Breast epithelium (tissue), 4 donors: ENCODE data around the gene TCF3. TPM values are rescaled to one million over a fixed set of nuclear protein-coding genes. Genes with fewer than 3 reads are reported as not detected.

Experiments used
- DNase-seq, 2 donors: peaks; one replicate each; pipeline ENCODE4 v3.0.0-alpha.2; 2019; ENCODE audit warnings: low spot score in 2 of 2
- H3K27ac ChIP-seq, 2 donors: fragments of 200-600 bp; sonication (generic) in 1 of 2; one replicate each; pipeline ENCODE4 v1.5.1; 2016 to 2019; ENCODE audit warnings: mild to moderate bottlenecking in 1 of 2
- H3K27me3 ChIP-seq, 2 donors: fragments of 200-600 bp; sonication (generic) in 1 of 2; one replicate each; pipeline versions ENCODE4 v1.5.1 to v1.6.0; 2017 to 2019; ENCODE audit warnings: control low read depth in 1 of 2, mild to moderate bottlenecking in 1 of 2
- H3K36me3 ChIP-seq: fragments of 200-600 bp; one replicate; pipeline ENCODE4 v1.5.1; 2019
- H3K4me1 ChIP-seq, 2 donors: fragments of 200-600 bp; sonication (generic); one replicate each; pipeline ENCODE4 v1.5.1; 2016 to 2019; ENCODE audit warnings: control low read depth in 1 of 2
- H3K4me3 ChIP-seq, 3 donors: fragments of 200-600 bp; sonication (generic); 1 replicate in 2 of 3; 2 replicates in 1 of 3; pipeline ENCODE4 v1.5.1; 2016 to 2019; ENCODE audit warnings: mild to moderate bottlenecking in 3 of 3, moderate library complexity in 2 of 3
- H3K9me3 ChIP-seq, 2 donors: fragments of 200-600 bp; sonication (generic) in 1 of 2; one replicate each; pipeline ENCODE4 v1.5.1; 2016 to 2019; ENCODE audit warnings: control low read depth in 1 of 2
- CTCF ChIP-seq, 3 donors: fragments of 450-650 bp; IDR thresholded peaks; one replicate each; pipeline ENCODE4 v1.5.1; 2016 to 2017; ENCODE audit warnings: antibody characterized with exemption in 3 of 3, mild to moderate bottlenecking in 3 of 3, moderate library complexity in 3 of 3
- POLR2A ChIP-seq: fragments of 450-650 bp; IDR thresholded peaks from one replicate; pipeline ENCODE4 v1.6.1; 2016; ENCODE audit warnings: antibody characterized with exemption, mild to moderate bottlenecking, moderate library complexity
- POLR2AphosphoS5 ChIP-seq, 3 donors: sonication (generic); formaldehyde crosslinking; IDR thresholded peaks; one replicate each; pipeline ENCODE4 v1.6.1; 2017; ENCODE audit warnings: antibody characterized with exemption in 3 of 3
- intact Hi-C: fragments of 100-400 bp; cut with DNase I; formaldehyde crosslinking; loops from one replicate; pipeline ENCODE4 v1.15.1; 2023; ENCODE audit warnings: low total_unique reads
- total RNA-seq, 3 donors: library from RNA; depleted of rRNA; stranded (reverse); fragments of >200 nt; gene quantifications; one replicate each; pipeline ENCODE4 v1.1.0, GENCODE V29; 2016

TCF3 gene
- total RNA-seq, 3 donors from 2014 or later: 38.6 to 45.3 (median 42.3) TPM

GRCh38 chr19:1654178-1654792 lies 1.9 kb upstream of the TCF3 start:
- Histone ChIP-seq H3K4me3 (no peak overlapping the region), H3K27me3 (no peaks in the 10 kb centered on the region), H3K4me1 (peaks cover 5% of the 10 kb centered on the region in 2 donors), H3K36me3 (no peaks in the 10 kb centered on the region), H3K9me3 (no peaks in the 10 kb centered on the region), H3K27ac (no peak overlapping the region)
- TF ChIP-seq POLR2A (no peak), POLR2AphosphoS5 (IDR thresholded peaks at IDR 0.05) (no peak), CTCF (IDR thresholded peaks at IDR 0.05) (no peak)
- intact Hi-C loops: no loop called here
- DNase-seq: no peak

GRCh38 chr19:1653300-1653628 lies 849 bp upstream of the TCF3 start:
- intact Hi-C loops: loop anchor here (2.0 kb wide), 1 partner anchor 18 kb away; no protein-coding TSS in a partner anchor
- no peak for DNase-seq
- Histone ChIP-seq H3K9me3 (no peaks in the 10 kb centered on the region), H3K4me1 (peaks cover 5% of the 10 kb centered on the region in 2 donors), H3K27me3 (no peaks in the 10 kb centered on the region), H3K4me3 (peak overlapping the region; percentile 57 to 98 (median 85)), H3K27ac (peak overlapping the region; percentile 99 to 100), H3K36me3 (no peaks in the 10 kb centered on the region)
- TF ChIP-seq POLR2A: no peak
- no peak for TF ChIP-seq POLR2AphosphoS5 (IDR thresholded peaks at IDR 0.05)
- TF ChIP-seq CTCF (IDR thresholded peaks at IDR 0.05): no peak

GRCh38 chr19:1651568-1652291 lies 685 bp downstream of the TCF3 start:
- no peaks in the 10 kb centered on the region for H3K36me3 ChIP-seq
- intact Hi-C loops: loop anchor here (2.0 kb wide), 1 partner anchor 19 kb away; no protein-coding TSS in a partner anchor
- peak overlapping the region; percentile 57 to 100 for H3K27ac ChIP-seq
- peak overlapping the region; percentile 82 to 98 (median 85) for H3K4me3 ChIP-seq
- peaks cover 5% of the 10 kb centered on the region in 2 donors for H3K4me1 ChIP-seq
- no peaks in the 10 kb centered on the region for H3K9me3 ChIP-seq
- peak in 1 of 2 donors; percentile 34 for DNase-seq
- no peaks in the 10 kb centered on the region for H3K27me3 ChIP-seq
- no peak for TF ChIP-seq POLR2A
- no peak for TF ChIP-seq CTCF (IDR thresholded peaks at IDR 0.05)
- TF ChIP-seq POLR2AphosphoS5 (IDR thresholded peaks at IDR 0.05): no peak

- Histone ChIP-seq H3K27ac (peak overlapping the region; percentile 57 to 100), H3K9me3 (no peaks in the 10 kb centered on the region), H3K4me3 (peak overlapping the region; percentile 82 to 98 (median 85)), H3K36me3 (no peaks in the 10 kb centered on the region), H3K4me1 (peaks cover 5% of the 10 kb centered on the region in 2 donors), H3K27me3 (no peaks in the 10 kb centered on the region)
- DNase-seq: no peak
- intact Hi-C loops: no loop called here
- TF ChIP-seq POLR2A: no peak
- TF ChIP-seq POLR2AphosphoS5 (IDR thresholded peaks at IDR 0.05): no peak
- TF ChIP-seq CTCF (IDR thresholded peaks at IDR 0.05): no peak
Measured at GRCh38 chr19:1650650-1651567, 1.5 kb downstream of the TCF3 start.
